Measurements from ENCODE around the gene MED12L. TPM values are rescaled to one million over a fixed set of nuclear protein-coding genes. Genes with fewer than 3 reads are reported as not detected.

Gene MED12L
- total RNA-seq, 1 donor from 2014 or later: 0.97 TPM

GRCh38 chr3:151145713-151146070, 60.2 kb downstream of the MED12L start:
- Mint-ChIP-seq H3K27me3 (ENCODE audit: low read depth) (no peaks in the 10 kb centered on the region), H3K4me1 (ENCODE audit: low read depth) (peaks cover 7% of the 10 kb centered on the region), H3K27ac (ENCODE audit: unreplicated experiment) (no peak overlapping the region), H3K4me3 (ENCODE audit: unreplicated experiment) (no peak overlapping the region), H3K9me3 (ENCODE audit: low read depth) (no peaks in the 10 kb centered on the region), H3K36me3 (ENCODE audit: low read depth) (no peaks in the 10 kb centered on the region)
- DNase-seq (ENCODE audit: low spot score): no peak
- no peak for TF ChIP-seq CTCF (IDR thresholded peaks at IDR 0.05)

- DNase-seq (ENCODE audit: low spot score): no peak
- peak; percentile 99 for TF ChIP-seq CTCF (IDR thresholded peaks at IDR 0.05)
- H3K4me3 Mint-ChIP-seq (ENCODE audit: unreplicated experiment): no peak overlapping the region
- no peaks in the 10 kb centered on the region for H3K27me3 Mint-ChIP-seq (ENCODE audit: low read depth)
- H3K36me3 Mint-ChIP-seq (ENCODE audit: low read depth): no peaks in the 10 kb centered on the region
- no peak overlapping the region for H3K27ac Mint-ChIP-seq (ENCODE audit: unreplicated experiment)
- H3K4me1 Mint-ChIP-seq (ENCODE audit: low read depth): peaks cover 7% of the 10 kb centered on the region
- no peaks in the 10 kb centered on the region for H3K9me3 Mint-ChIP-seq (ENCODE audit: low read depth)
These were observed 60.7 kb downstream of the MED12L start for GRCh38 chr3:151146071-151146730.

GRCh38 chr3:151146731-151147091, 61.2 kb downstream of the MED12L start:
- no peak for TF ChIP-seq CTCF (IDR thresholded peaks at IDR 0.05)
- no peak for DNase-seq (ENCODE audit: low spot score)
- H3K27ac Mint-ChIP-seq (ENCODE audit: unreplicated experiment): no peak overlapping the region
- H3K27me3 Mint-ChIP-seq (ENCODE audit: low read depth): no peaks in the 10 kb centered on the region
- no peak overlapping the region for H3K4me3 Mint-ChIP-seq (ENCODE audit: unreplicated experiment)
- peaks cover 7% of the 10 kb centered on the region for H3K4me1 Mint-ChIP-seq (ENCODE audit: low read depth)
- H3K36me3 Mint-ChIP-seq (ENCODE audit: low read depth): no peaks in the 10 kb centered on the region
- no peaks in the 10 kb centered on the region for H3K9me3 Mint-ChIP-seq (ENCODE audit: low read depth)

GRCh38 chr3:151147299-151147698, 61.8 kb downstream of the MED12L start:
- no peaks in the 10 kb centered on the region for H3K9me3 Mint-ChIP-seq (ENCODE audit: low read depth)
- DNase-seq (ENCODE audit: low spot score): no peak
- peaks cover 7% of the 10 kb centered on the region for H3K4me1 Mint-ChIP-seq (ENCODE audit: low read depth)
- TF ChIP-seq CTCF (IDR thresholded peaks at IDR 0.05): no peak
- H3K36me3 Mint-ChIP-seq (ENCODE audit: low read depth): no peaks in the 10 kb centered on the region
- no peaks in the 10 kb centered on the region for H3K27me3 Mint-ChIP-seq (ENCODE audit: low read depth)
- no peak overlapping the region for H3K4me3 Mint-ChIP-seq (ENCODE audit: unreplicated experiment)
- no peak overlapping the region for H3K27ac Mint-ChIP-seq (ENCODE audit: unreplicated experiment)

- Mint-ChIP-seq H3K27ac (ENCODE audit: unreplicated experiment) (no peak overlapping the region), H3K27me3 (ENCODE audit: low read depth) (no peaks in the 10 kb centered on the region), H3K4me3 (ENCODE audit: unreplicated experiment) (no peak overlapping the region), H3K9me3 (ENCODE audit: low read depth) (no peaks in the 10 kb centered on the region), H3K4me1 (ENCODE audit: low read depth) (peaks cover 7% of the 10 kb centered on the region), H3K36me3 (ENCODE audit: low read depth) (no peaks in the 10 kb centered on the region)
- TF ChIP-seq CTCF (IDR thresholded peaks at IDR 0.05): no peak
- DNase-seq (ENCODE audit: low spot score): no peak
These were observed 67.1 kb downstream of the MED12L start for GRCh38 chr3:151152455-151153079.

All from chondrocyte (in vitro differentiated cells).